COLO668 (cell line): Measurements from ENCODE around the gene SMAD3.
A peak's percentile ranks its signal among the peaks of the same experiment; 100 is the strongest.

Experiments
- DNase-seq: peaks from one replicate; lab custom pipeline; 2025; ENCODE audit not compliant: unreplicated experiment; lab: John Stamatoyannopoulos, UW

The SMAD3 gene

DNA sequence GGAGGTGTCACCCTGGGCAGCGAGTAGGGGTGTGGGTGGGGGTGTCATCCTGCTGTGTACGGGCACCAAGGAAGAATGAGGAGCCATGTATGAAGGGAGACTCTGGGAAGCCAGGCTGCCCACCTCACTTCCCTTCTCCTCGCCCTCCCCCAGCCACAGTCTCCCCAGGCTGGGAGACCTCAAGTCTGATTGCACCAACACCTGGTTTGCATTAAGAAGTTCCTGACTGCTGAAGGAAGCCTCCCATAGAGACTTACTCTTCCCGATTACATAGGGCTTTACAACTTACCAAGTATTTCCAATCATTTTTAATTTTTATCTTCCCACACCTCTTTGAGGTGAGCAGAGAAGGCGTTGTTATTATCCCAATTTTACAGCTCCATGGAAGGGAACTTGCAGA is 29.5 kb upstream of the SMAD3 start:
- DNase-seq, result no peak

DNA sequence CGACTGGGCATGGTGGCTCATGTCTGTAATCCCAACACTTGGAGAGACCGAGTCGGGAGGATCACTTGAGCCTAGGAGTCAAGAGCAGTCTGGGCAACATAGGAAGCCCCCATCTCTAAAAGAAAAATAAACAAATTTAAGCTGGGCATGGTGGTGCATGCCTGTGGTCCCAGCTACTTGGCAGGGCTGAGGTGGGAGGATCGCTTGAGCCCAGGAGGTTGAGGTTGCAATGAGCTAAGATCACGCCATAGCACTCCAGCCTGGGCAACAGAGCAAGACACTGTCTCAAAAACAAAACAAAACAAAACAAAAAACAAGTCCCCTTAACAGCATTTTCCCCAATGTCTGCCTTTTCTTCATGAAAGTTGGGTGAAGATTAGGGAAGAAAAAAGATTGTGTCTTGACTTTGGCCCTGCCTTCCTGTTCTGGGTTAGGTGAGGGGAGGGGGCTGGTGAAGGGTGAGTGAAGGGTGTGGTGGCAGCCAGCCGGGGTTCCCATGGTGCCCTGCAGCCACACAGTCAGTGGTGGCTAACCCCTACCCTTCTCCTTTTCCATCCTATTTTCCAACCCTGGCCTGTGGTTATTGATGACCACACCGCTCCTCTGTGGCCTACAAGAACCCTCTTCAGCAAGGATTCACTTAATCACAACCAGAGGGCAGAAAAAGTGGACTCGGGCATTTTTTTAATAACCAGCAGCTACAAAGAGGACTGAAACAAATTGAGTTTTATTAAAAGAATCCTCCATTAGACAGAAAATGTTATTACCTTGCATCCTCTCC is 28.4 kb upstream of the SMAD3 start:
- no peak for DNase-seq

DNA sequence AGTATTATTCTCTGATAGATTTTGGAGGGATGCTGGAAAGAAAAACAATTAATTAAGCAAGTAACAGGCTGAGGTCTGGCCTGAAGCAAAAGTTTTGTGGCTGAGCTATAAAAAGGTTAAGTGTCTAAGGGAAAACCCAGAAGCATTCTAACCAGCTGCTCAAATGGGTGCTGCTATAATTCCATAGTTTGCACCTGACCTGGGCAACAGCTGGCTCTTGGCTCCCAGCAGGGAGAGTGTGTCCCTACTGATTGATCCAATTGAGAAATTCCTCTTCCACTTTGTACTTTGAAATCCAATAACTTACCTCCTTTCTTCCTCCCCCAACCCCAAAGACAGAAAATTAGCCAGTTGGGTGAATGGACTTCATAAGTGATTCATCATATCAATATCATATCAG is 27.7 kb upstream of the SMAD3 start:
- DNase-seq, result no peak

DNA sequence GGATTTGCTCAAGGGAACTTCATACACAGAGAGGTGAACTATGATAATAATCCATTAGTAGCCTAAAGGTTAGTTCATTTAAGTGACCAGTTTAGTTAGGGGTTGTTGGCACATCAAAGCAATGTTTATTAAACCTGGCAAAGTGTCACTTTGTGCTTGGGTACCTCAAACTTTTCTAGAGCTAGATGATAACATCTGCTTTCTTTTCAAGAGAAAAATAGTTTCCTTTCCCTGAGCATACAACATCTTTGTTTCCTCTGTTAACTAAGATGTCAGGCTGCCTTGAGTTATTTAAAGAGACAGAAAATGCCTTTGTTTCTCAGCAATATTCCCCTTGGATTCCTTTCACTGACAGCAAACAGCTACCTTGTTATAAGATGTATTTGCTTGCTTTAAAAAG is 26.7 kb upstream of the SMAD3 start:
- DNase-seq, result no peak

DNA sequence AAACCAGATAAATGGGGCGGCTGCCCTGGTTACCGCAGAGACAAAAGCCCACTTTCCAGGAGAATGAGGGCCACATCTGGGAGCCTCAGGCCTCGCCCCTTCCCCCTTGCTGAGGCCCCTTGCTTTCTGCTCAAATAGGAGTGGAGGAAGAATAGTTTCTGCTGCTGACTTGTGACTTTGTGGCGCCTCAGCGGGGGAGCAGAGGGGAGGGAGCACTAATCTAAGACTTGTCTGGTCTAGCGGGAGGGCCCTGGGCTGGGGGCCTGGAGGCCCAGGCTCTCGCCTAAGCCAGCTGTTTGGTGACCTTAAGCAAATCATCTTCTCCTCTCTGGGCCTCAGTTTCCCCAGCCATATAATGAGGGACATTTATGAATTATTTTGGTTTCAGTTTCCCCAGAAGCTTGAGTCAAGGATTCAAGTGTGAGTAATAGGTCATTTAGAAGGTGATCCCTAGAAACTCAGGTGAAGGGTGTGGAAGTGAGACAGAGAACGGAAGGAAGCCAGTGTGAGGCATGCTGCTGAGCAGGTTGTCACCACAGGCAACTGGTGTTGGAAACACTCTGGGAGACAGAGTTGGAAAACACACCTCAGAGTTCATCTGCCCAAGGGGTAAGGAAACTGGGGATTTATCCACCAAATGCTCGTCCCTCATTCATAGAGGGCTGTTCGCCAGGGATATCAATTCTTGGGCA is 25.9 kb upstream of the SMAD3 start:
- DNase-seq, result no peak

DNA sequence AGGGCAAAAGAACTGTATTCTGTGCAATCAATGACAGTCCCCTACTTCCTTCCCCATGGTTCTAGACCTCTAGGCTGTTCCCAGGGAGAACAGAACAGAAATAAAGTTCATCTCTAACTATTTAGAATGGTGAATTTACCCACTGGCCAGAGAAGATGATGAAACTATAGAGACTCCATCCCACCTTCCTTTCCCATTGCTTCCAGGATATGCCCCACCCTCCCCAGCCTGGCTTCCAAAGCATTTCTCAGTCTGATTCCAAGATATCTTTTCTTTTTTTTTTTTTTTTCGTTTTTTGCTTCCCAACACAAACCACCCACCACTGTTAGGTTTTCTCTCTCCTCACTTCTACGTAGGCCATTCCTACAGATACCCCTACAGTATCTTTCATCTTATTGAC is 25.1 kb upstream of the SMAD3 start:
- no peak for DNase-seq

DNA sequence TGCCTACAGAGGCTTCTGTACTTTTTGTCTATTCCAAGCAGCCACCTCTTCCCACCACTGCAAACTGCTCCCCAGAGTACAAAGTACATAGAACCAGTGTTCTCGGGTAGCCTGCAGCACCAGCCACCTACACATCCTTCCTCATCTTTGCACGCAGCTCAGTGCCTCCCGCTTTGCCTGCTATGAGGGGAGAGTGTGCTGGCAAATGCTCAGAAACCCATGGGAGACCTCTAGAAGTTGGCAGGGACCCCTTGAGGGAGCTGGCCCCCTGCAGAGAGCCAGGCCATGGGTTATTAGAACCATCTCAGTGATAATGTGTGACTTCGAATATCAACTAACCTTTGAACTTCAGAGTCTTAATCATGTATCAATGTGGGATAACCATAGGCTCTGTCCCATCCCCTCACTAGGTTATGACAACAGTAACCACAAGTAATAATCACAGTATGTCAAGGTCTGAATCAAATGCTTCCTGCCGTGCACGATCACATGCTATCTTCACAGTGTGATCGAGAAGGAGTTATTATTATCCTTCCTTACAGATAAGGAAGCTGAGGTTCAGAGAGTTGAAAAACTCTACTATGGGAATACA is 22.8 kb upstream of the SMAD3 start:
- DNase-seq, result no peak

DNA sequence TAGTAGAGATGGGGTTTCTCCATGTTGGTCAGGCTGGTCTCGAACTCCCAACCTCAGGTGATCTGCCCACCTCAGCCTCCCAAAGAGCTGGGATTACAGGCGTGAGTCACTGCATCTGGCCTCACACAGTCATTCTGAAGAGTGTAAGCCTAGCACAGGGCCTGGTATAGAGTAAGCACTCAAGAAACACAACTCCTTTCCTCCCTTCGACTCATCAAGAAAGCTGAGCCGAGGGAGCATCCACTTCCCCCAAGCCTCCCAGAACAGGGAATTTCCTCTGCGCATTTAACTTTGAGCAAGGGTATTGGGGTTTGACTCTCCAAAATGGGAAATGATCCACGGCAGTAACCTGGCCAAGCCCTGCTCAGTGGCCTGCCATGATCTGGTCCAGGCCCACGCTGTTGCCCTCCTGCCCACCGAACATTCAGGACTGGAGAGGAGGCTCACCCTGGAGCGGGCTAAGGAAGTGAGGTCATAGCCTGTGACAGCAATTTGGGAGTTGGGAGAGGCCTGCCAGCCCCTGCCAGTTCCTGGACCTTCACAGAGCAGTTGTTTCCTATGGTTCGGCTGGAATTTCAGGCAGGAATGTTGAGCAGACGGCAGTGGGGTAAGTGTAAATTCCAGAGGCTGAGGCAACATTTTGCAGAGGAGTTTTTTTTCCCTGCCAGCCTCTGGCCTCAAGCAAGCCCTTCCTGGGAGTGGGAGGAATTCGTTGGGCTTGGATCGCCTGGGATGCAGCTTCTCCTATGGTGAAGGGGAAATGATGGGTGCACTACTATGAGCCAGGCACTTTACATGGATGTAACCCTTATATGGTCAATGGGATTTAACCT is 21.2 kb upstream of the SMAD3 start:
- no peak for DNase-seq

DNA sequence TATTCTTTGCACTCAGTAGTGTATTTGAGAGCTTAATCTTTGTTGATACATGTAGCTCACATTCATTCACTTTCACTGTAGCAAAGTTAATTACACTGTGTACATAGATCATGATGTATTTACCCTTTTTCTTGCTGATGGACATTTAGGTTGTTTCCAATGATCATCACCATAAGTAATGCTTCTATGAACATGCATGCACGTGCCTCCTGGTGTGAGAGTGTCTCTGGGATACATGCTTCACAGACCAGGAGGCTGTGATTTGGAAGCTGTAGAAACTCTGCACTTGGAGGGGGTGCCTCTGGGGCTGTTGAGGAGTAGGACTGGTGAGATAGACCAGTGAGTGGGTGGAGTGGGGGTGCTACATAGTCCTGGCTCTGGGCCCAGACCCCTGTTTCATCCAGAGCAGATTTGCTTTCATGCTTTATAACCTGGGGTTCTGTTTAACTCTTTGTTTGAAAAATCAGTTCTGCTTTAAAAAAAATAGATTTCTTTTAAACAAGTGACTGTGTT is 18.2 kb upstream of the SMAD3 start:
- DNase-seq, result no peak

DNA sequence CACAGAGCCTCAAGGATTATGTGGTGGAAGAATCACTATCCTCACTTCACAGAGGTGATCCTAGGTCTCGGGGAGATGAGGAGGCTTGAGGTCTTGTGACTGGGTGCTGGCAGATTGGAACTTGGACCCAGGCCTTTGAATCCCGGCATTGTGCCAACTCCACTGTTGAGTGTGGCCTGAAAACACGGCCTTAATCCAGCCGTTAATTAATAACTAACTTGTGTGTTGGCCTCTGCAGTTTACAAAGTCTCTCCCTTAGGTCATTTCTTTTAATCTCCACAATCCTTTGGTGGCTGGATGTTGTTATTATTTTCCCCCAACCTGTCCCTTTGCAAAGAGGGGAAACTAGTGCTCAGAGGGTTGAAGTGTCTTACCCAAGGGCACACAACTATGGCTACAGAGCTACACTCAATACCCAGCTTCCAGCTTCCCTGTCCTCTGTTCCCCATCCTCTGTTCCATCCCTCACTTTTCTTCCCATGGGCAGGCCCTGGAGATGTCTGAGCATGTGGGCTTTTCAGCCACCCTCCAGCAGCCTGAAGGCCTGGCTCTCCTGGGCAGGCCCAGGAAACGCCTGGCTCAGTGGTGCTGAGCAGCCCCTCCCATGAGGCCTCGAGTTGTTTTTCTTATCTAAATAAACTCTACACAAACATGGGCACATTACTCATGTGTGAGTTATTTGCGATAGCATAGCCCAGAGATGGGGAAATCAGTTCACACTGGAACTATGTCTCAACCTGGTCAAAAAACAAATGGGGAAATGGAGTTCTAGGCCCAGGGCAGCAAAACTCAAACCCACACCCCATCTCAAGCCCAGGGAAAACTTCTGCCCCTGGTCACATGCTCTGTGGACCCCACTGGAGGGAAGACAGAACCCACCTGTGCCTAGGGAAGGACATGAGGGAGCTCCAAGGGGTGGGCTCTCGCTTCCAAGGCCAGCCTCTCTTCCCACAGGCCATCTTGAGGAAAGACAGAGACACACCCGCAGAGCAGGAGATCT is 16.8 kb upstream of the SMAD3 start:
- peak; percentile 66 for DNase-seq

DNA sequence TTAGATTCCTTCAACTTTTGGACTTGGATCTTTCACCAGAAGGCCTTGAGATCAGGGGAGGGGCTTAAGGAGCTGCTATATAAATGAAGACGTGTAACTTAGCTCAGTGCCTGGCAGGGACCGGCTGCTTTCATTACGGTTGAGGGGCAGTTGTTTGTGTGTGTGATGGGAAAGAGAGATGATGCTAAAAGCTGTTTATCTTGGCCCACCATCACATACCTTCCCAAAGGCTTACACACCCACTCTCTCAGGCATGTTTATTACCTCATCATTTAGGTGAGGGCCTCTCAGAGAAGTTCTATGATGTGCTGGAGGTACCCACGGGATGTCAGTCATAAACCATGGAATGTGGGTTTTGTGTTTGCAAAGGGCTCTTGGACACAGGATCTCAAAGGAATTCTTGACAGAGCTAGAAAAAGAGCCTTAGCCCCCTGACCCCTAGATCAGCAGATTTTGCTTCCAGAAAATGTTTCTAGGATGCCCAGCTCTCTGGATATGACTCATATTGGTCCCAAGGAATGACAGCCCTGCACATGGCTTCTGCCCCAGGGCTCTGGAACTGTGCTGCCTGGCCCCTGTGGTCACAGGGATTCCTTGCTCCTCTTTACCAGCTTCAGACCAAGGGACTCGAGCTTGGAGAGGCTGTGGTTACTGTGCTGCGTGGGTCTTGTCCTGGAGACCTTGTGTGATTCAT is 15.9 kb upstream of the SMAD3 start:
- no peak for DNase-seq

DNA sequence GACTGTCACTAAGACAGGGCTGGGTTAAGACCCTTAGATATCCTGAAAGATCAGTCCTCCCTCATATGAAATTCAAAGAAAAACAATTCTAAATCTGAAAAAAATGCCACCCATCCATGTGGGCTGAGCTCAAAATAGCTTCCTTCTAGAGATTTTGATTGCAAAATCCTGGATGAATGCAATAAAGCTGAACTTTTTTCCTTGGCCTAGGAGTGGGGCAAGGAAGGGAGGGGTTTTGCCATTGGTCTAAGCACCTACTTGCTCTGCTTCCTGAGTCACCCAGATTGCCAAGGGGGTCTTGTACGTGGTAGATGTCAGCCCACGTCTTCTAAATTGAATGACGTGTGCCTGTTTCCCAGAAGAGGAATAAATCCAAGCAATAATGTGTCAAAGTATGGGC is 15.3 kb upstream of the SMAD3 start:
- DNase-seq, result no peak

DNA sequence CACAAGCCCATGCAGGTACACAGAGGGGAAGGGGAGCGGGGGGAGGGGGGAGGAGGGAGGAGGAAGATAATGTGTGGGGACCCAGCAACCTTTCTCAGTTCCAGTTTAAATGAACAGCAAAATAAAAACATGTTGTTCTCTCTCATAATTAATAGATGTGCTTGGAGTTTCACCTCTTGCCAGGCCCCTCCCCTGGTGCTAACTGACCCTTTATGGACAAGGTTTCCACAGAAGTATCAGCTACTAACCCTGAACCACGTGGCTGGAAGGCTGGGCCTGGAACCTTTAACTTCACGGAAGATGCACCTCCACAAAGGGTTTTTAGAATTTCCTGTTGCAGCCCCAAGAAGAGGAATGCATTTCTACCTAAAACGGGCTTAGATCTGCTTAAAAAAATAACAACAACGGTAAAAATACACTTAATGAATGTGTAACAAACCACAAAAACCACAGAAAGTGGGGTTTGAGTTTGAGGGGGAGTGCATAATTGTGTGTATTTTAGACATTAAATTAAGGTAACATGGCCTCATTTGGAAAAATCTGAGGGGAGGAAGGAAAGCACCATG is 14.8 kb upstream of the SMAD3 start:
- DNase-seq, result no peak

DNA sequence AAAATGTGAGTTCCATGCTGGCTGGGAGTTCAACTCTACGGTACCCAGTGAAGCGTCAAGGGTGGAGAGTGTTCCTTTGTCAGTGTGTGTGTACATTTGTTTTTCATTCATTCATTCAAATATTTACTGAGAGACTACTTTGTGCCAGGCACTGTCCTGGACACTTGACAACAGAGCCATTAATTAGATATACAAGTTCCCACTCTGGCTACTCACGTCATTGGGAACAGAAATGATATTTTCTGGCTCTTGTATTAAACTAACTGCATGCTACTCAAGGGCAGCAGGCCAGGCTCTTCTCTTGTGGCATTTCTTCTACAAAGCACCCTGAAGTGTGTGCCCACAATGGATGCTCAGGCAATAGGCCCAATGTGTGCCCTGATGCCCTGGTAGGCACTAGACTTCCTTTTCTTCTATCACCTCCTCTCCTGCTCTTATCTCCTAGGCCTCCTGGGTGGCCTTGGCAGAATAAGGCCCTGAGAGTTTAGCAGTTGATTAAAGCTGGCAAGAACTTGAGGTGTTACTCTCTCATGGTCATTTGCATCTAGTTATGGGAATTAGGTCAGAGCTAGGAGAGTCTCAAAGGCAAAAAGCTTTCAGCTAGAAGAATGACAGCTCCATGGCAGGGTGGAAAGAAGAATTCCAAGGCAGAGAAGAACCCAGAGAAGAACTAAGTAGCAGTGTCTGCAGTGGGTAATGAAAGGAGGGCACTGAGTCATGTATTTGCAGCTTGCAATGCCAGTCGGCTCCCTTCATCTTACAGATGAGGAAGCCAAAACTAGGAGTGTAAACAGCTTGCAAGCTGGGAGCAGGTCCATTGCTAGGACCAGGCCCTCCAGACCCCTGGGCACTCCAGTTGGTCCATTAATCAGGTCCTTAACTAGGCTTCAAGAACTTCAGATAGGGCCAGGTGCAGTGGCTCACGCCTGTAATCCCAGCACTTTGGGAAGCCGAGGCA is 14.0 kb upstream of the SMAD3 start:
- peak; percentile 22 for DNase-seq

DNA sequence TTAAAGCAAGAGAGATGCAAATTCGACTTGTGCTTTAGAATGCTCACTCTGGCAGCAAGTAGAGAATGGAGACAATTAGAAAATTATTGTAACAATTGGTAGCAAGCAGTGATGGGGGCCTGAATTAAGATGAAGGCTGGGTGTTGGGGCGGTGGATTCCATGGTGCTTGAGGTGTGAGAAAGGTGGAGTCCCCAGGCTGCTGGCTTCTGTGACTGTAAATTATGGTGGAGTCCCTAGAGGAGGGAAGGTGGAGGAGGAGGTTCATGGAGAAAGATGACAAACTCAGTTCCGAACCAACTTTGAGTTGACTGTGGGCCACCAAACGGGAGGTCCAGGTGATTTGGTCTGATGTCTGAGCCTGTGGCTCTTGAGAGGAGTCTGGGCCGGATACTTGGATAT is 10.7 kb upstream of the SMAD3 start:
- no peak for DNase-seq

DNA sequence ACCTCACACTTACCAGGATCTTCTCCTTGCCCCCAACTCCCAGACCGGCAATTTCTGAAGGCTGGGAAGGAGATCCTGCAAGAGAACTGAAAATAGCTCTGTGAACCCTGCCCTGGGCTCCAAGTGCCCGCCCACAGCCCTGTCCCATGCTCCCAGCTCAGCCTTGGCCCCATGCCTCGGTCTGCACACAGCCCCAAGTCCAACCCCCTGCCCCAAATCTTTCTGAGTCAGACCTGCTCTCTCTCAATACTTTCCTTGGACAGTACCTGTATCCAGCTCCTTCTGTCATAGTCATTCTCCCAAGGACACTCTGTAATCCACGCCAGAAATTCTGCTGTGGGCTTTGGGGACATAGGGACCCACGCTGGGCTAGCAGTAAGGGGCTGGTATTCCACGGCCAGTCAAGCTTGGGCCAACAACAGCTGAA is 6.3 kb upstream of the SMAD3 start:
- DNase-seq, result no peak

DNA sequence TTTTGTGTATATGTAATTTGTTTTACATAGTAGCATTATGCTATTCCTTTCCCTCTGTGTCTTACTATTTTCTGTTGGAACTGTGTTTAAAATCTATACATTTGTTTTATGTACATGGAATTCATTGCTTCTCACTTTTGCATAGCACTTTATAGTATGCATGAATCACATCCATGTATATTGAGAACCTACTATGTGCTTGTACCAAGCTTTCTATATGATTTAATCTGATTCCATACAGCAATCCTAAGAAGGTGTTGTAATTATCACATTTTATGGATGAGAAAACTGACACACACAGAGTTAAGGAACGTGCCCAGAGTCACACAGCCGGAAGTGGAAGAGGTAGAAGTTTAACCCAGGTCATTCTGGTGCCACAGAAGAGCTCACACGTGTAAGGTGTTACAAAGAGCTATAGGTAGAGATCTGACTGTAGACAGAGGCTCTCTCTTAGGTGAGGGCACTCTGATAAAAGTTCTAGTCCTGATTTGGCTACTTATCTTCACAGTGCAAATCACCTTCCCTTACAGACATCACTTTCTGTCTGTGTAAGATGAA is 3.5 kb upstream of the SMAD3 start:
- DNase-seq, result no peak
